CD4-positive, alpha-beta T cell treated with Interleukin-6 for 4 hours (primary cell): Measurements from ENCODE around the gene PEX3.

Experiments
- DNase-seq: peaks from one replicate; pipeline ENCODE4 v3.0.0-alpha.2; 2020; ENCODE audit warnings: mixed read lengths

The PEX3 gene

DNA sequence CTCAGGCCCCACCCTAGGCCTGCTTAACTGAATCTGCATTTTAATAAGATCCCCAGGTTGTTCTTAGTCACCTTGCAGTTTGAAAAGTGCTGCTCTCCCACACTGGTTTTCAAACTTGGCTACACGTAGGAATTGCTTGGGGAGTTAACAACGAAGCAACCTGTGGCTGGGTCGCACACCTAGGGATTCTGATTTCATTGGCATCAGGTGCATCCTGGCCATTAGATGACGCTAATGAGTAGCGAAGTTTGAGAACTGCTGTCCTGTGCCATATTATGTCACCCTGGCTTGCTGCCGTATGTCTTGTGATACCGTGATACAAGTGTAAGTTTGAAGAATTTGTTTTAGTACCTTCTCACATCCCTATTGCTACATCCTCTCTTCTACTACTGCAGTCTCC, 89.1 kb downstream of the PEX3 start:
- peak; percentile 40 for DNase-seq

DNA sequence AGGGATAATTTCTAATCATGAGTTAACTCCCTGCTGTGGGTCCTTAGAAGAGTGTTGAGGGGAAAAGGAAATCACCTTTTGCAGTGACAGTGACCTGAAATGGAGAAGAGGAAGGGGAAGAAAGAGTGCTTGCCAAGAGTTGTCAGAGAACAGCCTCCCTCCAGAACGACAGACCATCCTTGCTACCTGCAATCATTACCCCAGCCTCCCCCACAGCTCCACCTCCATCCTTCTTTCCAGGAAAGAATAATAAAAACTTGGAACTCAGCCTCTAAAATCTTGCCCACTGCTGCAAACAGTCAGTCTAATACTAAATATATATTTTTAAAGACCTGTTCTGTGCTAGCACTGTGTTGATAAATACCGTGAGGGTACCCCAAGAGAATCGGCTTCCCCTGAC, 89.6 kb downstream of the PEX3 start:
- DNase-seq, result no peak
